ENCODE results near the gene CFAP65. TPM values are rescaled to one million over a fixed set of nuclear protein-coding genes. Genes with fewer than 3 reads are reported as not detected.

CFAP65 gene
- total RNA-seq, 2 donors from 2014 or later = 0.05 to 1.6 TPM

DNA sequence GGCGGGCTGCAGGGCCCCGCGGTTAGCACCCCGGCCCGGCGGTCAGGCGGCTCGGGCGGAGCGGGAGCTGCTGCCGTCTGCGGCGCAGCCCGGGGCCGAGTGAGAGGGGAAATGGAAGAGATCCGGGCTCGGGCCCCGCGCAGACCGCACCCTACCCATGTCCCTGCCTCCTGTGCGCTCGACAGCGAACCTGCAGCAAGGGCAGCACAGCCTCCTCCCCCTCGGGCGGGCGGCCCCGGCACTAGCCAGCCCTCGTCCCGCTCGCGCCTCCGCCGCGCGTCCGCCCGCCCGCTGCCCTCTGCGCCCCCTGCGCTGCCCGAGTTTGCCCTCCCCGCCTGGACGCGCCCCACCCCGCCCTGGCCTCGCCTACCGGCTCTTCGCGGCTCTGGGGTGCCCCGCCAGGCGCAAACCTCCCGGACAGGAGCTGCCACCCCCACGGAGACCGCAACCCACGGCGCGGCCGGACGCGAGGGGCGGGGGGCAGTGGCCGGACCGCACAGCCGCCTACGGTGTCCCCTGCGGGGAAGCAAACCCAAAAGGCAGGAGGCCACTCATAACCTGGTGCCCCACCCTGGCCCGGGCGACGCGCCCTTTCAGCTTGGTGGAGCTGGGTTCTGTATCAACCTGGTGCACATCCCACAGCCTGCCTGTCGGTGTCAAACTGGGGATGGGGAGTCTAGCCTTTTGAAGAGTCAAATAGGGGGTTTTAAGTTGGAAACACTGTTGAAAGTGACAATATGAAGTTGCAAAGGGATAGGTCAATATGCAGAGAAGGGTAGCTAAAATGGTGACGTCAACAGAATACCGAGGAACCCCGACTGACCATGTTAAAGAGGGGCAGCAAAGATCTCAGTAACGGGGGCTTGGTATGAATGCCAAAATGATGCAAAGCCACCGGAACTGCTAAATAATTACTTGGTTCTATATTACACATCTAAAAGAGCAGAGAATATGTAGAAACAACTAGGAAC, 19.8 kb upstream of the CFAP65 start, which contains the start of gene IHH:
Gene IHH (minus strand): TSS at position 101 of the 971 bp plus-strand sequence. CDS start 454 bp downstream, outside the sequence.
- TF ChIP-seq, protein P1, sequence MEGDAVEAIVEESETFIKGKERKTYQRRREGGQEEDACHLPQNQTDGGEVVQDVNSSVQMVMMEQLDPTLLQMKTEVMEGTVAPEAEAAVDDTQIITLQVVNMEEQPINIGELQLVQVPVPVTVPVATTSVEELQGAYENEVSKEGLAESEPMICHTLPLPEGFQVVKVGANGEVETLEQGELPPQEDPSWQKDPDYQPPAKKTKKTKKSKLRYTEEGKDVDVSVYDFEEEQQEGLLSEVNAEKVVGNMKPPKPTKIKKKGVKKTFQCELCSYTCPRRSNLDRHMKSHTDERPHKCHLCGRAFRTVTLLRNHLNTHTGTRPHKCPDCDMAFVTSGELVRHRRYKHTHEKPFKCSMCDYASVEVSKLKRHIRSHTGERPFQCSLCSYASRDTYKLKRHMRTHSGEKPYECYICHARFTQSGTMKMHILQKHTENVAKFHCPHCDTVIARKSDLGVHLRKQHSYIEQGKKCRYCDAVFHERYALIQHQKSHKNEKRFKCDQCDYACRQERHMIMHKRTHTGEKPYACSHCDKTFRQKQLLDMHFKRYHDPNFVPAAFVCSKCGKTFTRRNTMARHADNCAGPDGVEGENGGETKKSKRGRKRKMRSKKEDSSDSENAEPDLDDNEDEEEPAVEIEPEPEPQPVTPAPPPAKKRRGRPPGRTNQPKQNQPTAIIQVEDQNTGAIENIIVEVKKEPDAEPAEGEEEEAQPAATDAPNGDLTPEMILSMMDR (IDR thresholded peaks at IDR 0.05) = no peak
- Histone ChIP-seq H3K36me3 (no peaks in the 10 kb centered on the region), H3K27ac (peak within 1 kb of the TSS; percentile 63), H3K4me3 (peak within 1 kb of the TSS; percentile 59), H3K4me1 (no peaks in the 10 kb centered on the region), H3K9ac (ENCODE audit: low read depth in 2 of 2, low read length in 2 of 2) (peak within 1 kb of the TSS; percentile 91 to 92), H3K9me3 (no peaks in the 10 kb centered on the region), H3K27me3 (peaks cover 33% of the 10 kb centered on the region)
- intact Hi-C loops (cut with DNase I) = no loop called here
- peak; percentile 89 for DNase-seq

DNA sequence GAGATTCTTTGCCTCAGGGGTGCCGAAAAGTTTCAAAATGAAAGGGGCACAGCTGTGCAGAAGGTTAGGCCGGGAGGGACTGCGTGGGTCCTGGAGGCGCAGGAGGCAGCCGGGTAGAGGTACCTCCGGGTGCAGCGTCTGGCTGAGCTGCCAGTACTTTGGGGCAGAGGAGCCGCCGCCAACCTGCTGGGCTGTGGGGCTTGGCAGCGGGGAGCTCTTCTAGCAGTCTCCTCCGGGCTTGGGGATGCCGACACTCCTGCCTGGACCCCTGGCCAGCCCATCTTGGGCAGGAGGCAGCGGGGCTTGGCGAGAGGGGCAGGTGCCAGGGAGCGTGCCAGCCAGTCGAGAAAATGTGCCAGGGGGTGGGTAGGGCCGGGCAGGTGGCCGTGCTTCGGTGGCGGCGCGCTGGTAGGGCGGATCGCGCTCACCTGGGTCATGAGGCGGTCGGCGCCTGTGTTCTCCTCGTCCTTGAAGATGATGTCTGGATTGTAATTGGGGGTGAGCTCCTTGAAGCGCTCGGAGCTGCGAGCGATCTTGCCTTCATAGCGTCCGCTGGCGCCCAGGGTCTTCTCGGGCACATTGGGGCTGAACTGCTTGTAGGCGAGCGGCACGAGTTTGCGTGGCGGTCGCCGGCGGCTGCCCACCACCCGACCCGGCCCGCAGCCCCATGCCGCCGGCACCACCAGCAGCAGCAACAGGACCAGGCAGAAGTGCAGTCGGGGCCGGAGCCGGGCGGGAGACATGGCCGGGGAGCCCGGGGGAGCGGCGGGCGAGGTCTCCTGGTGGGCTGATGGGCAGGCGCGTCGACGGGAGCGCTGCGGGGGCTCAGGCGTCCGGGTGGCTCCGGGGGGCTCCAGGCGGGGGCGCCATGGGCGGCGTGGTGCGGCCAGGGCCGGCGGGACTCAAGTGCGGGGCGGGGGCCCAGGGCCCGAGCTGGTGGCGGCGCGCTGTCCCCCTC, 18.7 kb upstream of the CFAP65 start:
- no peak for DNase-seq
- Histone ChIP-seq H3K4me1 (no peaks in the 10 kb centered on the region), H3K9me3 (no peaks in the 10 kb centered on the region), H3K27ac (peak overlapping the region; percentile 63), H3K4me3 (peak overlapping the region; percentile 59), H3K27me3 (peaks cover 33% of the 10 kb centered on the region), H3K36me3 (no peaks in the 10 kb centered on the region), H3K9ac (ENCODE audit: low read depth in 2 of 2, low read length in 2 of 2) (peak overlapping the region; percentile 91 to 92)
- intact Hi-C loops (cut with DNase I) = loop anchor here (5.0 kb wide), 3 partner anchors 62 to 237 kb away; no protein-coding TSS in a partner anchor
- TF ChIP-seq, protein P1 (IDR thresholded peaks at IDR 0.05) = no peak

DNA sequence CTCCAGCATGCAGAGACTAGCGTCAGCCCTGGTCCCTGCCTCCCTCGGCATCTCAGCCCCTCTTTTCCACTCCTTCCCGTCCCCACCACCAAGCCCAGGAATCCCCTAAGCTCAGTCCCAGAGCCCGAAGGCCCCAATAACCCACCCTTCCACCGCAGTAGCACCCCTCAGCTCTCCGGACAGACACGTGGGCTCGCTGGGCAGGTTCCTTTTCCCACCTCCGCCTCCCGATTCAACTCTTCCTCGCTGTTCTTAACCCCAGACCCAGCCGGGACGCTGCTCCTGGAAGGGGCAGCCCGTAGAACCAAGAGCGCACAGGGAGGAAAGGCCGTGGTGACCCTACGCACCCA, 18.0 kb upstream of the CFAP65 start:
- TF ChIP-seq, protein P1 (IDR thresholded peaks at IDR 0.05) = no peak
- peak overlapping the region; percentile 91 to 92 for H3K9ac ChIP-seq (ENCODE audit: low read depth in 2 of 2, low read length in 2 of 2)
- H3K27ac ChIP-seq = peak overlapping the region; percentile 63
- H3K9me3 ChIP-seq = no peaks in the 10 kb centered on the region
- no peaks in the 10 kb centered on the region for H3K4me1 ChIP-seq
- DNase-seq = no peak
- no peaks in the 10 kb centered on the region for H3K36me3 ChIP-seq
- H3K4me3 ChIP-seq = peak overlapping the region; percentile 59
- intact Hi-C loops (cut with DNase I) = loop anchor here (5.0 kb wide), 3 partner anchors 63 to 238 kb away; no protein-coding TSS in a partner anchor
- peaks cover 33% of the 10 kb centered on the region for H3K27me3 ChIP-seq

DNA sequence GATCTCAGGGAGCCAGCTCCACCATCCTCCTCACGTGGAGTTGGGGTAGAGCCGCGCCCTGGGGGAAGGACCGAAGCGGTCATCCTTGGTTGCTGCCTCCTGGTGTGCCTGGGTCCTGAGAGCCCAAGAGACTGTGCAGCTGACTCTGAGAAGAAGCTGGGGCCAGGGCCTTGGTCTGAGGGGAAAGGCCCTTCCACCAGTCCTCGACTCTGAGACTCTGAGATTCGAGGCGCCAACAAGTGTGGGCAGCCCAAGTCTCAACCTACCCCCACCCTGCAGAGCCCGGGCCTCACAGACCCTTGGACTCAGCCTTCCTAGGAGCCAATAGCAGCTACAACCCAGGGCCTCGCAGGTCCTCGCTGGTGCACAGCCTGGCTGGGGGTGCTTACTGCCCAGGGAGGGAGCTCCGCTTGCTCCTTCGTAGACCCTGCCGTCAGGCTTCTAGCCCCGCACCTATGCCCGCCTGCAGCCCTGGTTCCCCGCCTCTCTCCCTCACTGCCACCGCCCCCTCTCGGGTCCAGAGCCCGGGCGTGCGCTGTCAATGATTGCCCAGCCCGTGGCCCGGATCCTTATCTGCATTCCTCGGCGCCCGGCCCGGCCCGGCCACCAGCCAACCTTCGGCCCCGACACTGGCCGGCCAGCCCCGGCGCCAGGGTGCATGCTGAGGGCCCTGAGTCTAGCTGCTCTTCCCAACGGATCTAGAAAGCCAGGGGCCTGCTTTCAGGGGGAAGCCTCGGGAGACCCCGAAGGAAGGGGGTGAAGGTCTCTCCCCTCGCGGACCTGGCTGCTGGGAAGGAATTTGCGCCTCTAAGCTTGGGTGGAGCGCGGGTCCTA, 17.4 kb upstream of the CFAP65 start:
- DNase-seq = peak; percentile 80
- intact Hi-C loops (cut with DNase I) = loop anchor here (5.0 kb wide), 3 partner anchors 64 to 239 kb away; no protein-coding TSS in a partner anchor

More for the DNA sequence above, 17.4 kb upstream of the CFAP65 start:
- Histone ChIP-seq H3K27ac (peak overlapping the region; percentile 63), H3K4me3 (peak overlapping the region; percentile 59), H3K4me1 (no peaks in the 10 kb centered on the region), H3K9me3 (no peaks in the 10 kb centered on the region), H3K36me3 (no peaks in the 10 kb centered on the region), H3K27me3 (peaks cover 33% of the 10 kb centered on the region), H3K9ac (ENCODE audit: low read depth in 2 of 2, low read length in 2 of 2) (peak overlapping the region; percentile 91 to 92)
- TF ChIP-seq, protein P1 (IDR thresholded peaks at IDR 0.05) = no peak
